ENCODE results near the gene CBY1. TPM values are rescaled to one million over a fixed set of nuclear protein-coding genes. Genes with fewer than 3 reads are reported as not detected.

Gene CBY1
- total RNA-seq, 1 donor from 2014 or later = 11.8 TPM

DNA sequence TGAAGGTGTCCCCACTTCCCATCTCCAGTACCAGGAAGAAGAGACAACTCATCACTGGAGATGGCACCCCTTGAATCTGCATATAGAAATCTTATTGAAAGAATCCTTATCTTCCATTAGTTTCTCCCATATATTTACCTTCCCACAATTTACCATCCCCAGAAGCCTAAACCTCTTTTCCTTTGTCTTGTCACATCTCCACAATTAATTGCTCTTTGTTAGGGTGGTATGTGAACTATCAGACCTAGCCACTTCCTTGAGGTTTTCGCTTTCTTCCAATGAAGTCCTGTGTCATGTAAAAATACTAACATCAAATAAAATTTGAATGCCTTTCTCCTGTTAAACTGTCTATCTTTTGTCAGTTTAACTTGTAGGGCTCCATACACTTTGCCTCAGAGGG lies 38.2 kb upstream of the CBY1 start:
- no peaks in the 10 kb centered on the region for H3K27me3 ChIP-seq
- H3K9me3 ChIP-seq = no peaks in the 10 kb centered on the region
- intact Hi-C loops (cut with DNase I) = no loop called here
- no peaks in the 10 kb centered on the region for H3K36me3 ChIP-seq
- no peaks in the 10 kb centered on the region for H3K4me1 ChIP-seq
- H3K27ac ChIP-seq = no peak overlapping the region
- TF ChIP-seq POLR2A (IDR thresholded peaks at IDR 0.05) = no peak
- no peak for TF ChIP-seq POLR2AphosphoS5 (IDR thresholded peaks at IDR 0.05; ENCODE audit: insufficient read depth in 1 of 2, low read depth in 1 of 2)
- TF ChIP-seq, protein P1, sequence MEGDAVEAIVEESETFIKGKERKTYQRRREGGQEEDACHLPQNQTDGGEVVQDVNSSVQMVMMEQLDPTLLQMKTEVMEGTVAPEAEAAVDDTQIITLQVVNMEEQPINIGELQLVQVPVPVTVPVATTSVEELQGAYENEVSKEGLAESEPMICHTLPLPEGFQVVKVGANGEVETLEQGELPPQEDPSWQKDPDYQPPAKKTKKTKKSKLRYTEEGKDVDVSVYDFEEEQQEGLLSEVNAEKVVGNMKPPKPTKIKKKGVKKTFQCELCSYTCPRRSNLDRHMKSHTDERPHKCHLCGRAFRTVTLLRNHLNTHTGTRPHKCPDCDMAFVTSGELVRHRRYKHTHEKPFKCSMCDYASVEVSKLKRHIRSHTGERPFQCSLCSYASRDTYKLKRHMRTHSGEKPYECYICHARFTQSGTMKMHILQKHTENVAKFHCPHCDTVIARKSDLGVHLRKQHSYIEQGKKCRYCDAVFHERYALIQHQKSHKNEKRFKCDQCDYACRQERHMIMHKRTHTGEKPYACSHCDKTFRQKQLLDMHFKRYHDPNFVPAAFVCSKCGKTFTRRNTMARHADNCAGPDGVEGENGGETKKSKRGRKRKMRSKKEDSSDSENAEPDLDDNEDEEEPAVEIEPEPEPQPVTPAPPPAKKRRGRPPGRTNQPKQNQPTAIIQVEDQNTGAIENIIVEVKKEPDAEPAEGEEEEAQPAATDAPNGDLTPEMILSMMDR (IDR thresholded peaks at IDR 0.05) = no peak
- DNase-seq (ENCODE audit: extremely low spot score in 2 of 2) = no peak
- no peak overlapping the region for H3K4me3 ChIP-seq

DNA sequence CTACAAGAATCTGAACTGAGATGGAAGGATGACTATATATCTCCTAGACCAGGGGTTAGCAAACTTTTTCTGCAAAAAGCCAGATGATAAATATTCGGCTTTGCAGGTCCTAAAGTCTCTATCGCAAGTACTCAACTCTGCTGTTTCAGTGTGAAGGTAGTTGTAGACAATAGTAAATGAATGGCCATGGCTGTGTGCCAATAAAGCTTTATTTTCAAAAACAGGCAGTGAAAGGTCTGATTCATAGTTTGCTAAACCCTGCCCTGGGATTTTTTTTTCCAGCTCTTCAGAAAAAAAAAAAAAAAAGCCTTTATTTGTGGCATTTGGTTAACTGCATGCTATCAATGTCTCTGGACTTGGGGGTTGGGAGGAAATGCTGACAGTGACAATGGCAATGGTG lies 37.8 kb upstream of the CBY1 start:
- Histone ChIP-seq H3K27me3 (no peaks in the 10 kb centered on the region), H3K36me3 (no peaks in the 10 kb centered on the region), H3K9me3 (no peaks in the 10 kb centered on the region), H3K27ac (no peak overlapping the region), H3K4me1 (no peaks in the 10 kb centered on the region), H3K4me3 (no peak overlapping the region)
- TF ChIP-seq, protein P1 (IDR thresholded peaks at IDR 0.05) = no peak
- TF ChIP-seq POLR2AphosphoS5 (IDR thresholded peaks at IDR 0.05; ENCODE audit: insufficient read depth in 1 of 2, low read depth in 1 of 2) = no peak
- TF ChIP-seq POLR2A (IDR thresholded peaks at IDR 0.05) = no peak
- intact Hi-C loops (cut with DNase I) = no loop called here
- no peak for DNase-seq (ENCODE audit: extremely low spot score in 2 of 2)

DNA sequence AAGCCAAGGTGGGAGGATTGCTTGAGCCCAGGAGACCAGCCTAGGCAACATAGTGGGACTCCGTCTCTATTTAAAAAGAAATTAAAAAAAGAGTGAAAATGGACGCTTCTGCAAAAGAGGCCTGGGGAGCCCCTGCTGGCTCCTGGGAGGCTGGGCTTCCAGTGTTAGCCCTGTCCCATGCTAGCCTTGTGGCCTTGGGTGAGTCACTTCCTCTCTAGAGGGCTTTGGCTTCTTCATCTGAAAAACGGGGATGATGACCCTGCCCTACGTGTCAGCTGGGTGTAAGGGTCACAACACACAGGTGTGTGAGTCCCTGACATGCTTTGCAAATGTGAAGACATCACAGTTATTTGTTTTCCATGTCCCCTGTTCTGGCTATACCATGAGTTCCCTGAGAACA lies 33.1 kb upstream of the CBY1 start:
- H3K4me3 ChIP-seq = no peak overlapping the region
- no peaks in the 10 kb centered on the region for H3K4me1 ChIP-seq
- H3K27me3 ChIP-seq = no peaks in the 10 kb centered on the region
- intact Hi-C loops (cut with DNase I) = no loop called here
- no peaks in the 10 kb centered on the region for H3K9me3 ChIP-seq
- TF ChIP-seq, protein P1 (IDR thresholded peaks at IDR 0.05) = no peak
- TF ChIP-seq POLR2AphosphoS5 (IDR thresholded peaks at IDR 0.05; ENCODE audit: insufficient read depth in 1 of 2, low read depth in 1 of 2) (no peak), POLR2A (IDR thresholded peaks at IDR 0.05) (no peak)
- DNase-seq (ENCODE audit: extremely low spot score in 2 of 2) = no peak
- no peak overlapping the region for H3K27ac ChIP-seq
- no peaks in the 10 kb centered on the region for H3K36me3 ChIP-seq

DNA sequence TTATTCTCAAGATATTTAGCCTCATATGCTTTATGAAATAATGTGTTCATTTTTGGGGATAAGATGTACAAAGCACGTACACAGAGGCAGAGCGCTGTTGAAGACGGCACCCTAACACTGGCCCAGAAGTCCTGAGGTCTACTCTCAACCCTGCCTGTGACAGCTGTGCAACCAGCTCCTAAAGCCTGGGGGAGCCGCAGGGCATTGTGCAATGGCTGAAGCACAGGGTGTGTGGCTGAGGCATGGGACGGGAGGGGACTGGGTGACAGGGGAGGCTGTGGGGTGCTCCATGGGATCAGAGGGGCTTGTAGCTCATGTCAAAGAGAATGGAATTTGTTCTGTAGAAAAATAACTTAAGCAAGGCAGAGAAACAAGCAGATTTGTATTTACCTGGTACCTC lies 28.0 kb upstream of the CBY1 start:
- TF ChIP-seq POLR2A (IDR thresholded peaks at IDR 0.05) (no peak), POLR2AphosphoS5 (IDR thresholded peaks at IDR 0.05; ENCODE audit: insufficient read depth in 1 of 2, low read depth in 1 of 2) (no peak)
- TF ChIP-seq, protein P1 (IDR thresholded peaks at IDR 0.05) = no peak
- Histone ChIP-seq H3K27ac (no peak overlapping the region), H3K27me3 (no peaks in the 10 kb centered on the region), H3K4me1 (no peaks in the 10 kb centered on the region), H3K4me3 (no peak overlapping the region), H3K36me3 (no peaks in the 10 kb centered on the region), H3K9me3 (no peaks in the 10 kb centered on the region)
- DNase-seq (ENCODE audit: extremely low spot score in 2 of 2) = no peak
- intact Hi-C loops (cut with DNase I) = no loop called here

DNA sequence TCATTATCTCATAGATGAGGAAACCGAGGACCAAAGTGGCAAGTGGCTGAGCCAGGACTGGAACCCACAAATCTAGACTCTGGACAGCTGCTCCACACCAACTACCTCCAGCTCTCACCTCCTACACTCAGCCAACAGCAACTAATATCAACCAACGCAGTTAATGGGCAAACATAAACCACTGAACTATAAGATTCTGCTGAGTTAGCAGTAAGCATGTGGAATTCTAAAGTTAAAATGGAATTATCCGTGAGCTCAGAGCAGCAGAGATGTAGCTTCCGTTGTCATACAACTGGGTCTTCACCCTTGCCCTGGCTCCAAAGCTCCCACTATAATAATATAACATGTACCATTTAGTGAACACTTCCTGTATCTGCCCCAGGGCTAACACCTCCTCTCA lies 27.3 kb upstream of the CBY1 start:
- Histone ChIP-seq H3K4me3 (no peak overlapping the region), H3K27ac (no peak overlapping the region), H3K36me3 (no peaks in the 10 kb centered on the region), H3K9me3 (no peaks in the 10 kb centered on the region), H3K4me1 (no peaks in the 10 kb centered on the region), H3K27me3 (no peaks in the 10 kb centered on the region)
- intact Hi-C loops (cut with DNase I) = no loop called here
- TF ChIP-seq POLR2A (IDR thresholded peaks at IDR 0.05) (no peak), POLR2AphosphoS5 (IDR thresholded peaks at IDR 0.05; ENCODE audit: insufficient read depth in 1 of 2, low read depth in 1 of 2) (no peak)
- DNase-seq (ENCODE audit: extremely low spot score in 2 of 2) = no peak

DNA sequence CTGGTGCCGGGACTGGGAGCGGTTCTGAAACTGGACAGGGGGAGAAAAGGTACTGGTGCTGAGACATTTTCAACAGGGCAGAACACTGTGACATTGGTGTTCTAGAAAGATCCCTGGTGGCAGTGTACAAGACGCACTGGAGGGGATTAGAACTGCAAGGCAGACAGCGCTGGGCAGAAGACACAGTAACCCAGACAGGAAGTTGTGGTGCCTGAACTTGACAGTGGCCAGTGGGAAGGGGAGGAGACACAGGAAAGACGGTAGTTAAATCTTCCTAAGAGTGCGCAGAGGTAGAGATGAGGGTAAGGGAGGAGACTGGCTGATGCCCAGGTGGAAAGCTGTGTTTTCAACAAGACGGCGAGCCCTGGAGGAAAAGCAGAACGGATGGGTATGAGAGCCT lies 24.7 kb upstream of the CBY1 start:
- TF ChIP-seq POLR2A (IDR thresholded peaks at IDR 0.05) (no peak), POLR2AphosphoS5 (IDR thresholded peaks at IDR 0.05; ENCODE audit: insufficient read depth in 1 of 2, low read depth in 1 of 2) (no peak)
- TF ChIP-seq, protein P1 (IDR thresholded peaks at IDR 0.05) = no peak
- no peak overlapping the region for H3K4me3 ChIP-seq
- no peak for DNase-seq (ENCODE audit: extremely low spot score in 2 of 2)
- no peaks in the 10 kb centered on the region for H3K9me3 ChIP-seq
- H3K27ac ChIP-seq = no peak overlapping the region
- H3K27me3 ChIP-seq = no peaks in the 10 kb centered on the region
- H3K36me3 ChIP-seq = no peaks in the 10 kb centered on the region
- intact Hi-C loops (cut with DNase I) = no loop called here
- H3K4me1 ChIP-seq = no peaks in the 10 kb centered on the region
